HL-60 (cell line): ENCODE results near the gene PSTPIP1.

Source experiments
- DNase-seq, 2 experiments: peaks; one replicate each; pipeline ENCODE4 v3.0.0-alpha.2; 2010 to 2020; ENCODE audit warnings: low read depth in 1 of 2, low spot score in 1 of 2
- H3K27ac ChIP-seq: fragments of 250-450 bp; sonication (Bioruptor Pico); replicated peaks from 2 replicates; pipeline ENCODE4 v1.5.1; 2020; ENCODE audit warnings: mild to moderate bottlenecking, moderate library complexity
- H3K27me3 ChIP-seq: fragments of 250-450 bp; sonication (Bioruptor Pico); 2 replicates; pipeline ENCODE4 v1.5.1; 2021; ENCODE audit warnings: mild to moderate bottlenecking, moderate library complexity; ENCODE audit not compliant: insufficient read depth, poor library complexity, severe bottlenecking
- H3K4me3 ChIP-seq: replicated peaks from 2 replicates; pipeline ENCODE4 v1.5.1; 2011; ENCODE audit warnings: mild to moderate bottlenecking, control low read depth, low read length; ENCODE audit not compliant: insufficient read depth
- GABPA ChIP-seq: IDR thresholded peaks from 2 replicates; pipeline ENCODE4 v1.6.1; 2012; ENCODE audit warnings: low read depth
- POLR2AphosphoS5 ChIP-seq: IDR thresholded peaks from 2 replicates; pipeline ENCODE4 v1.6.1; 2012; ENCODE audit warnings: low read depth
- SPI1 ChIP-seq: IDR thresholded peaks from 2 replicates; pipeline ENCODE4 v1.6.1; 2012; ENCODE audit warnings: low read depth, mild to moderate bottlenecking, borderline replicate concordance
- TF ChIP-seq, protein P1 (sequence below): IDR thresholded peaks from one replicate; pipeline ENCODE4 v1.5.1; 2011; ENCODE audit warnings: low read length, control low read depth, inconsistent platforms; ENCODE audit not compliant: insufficient read depth
- TF ChIP-seq, protein P2 (sequence below): IDR thresholded peaks from 2 replicates; pipeline ENCODE4 v1.6.1; 2012; ENCODE audit warnings: low read depth; ENCODE audit not compliant: insufficient replicate concordance

PSTPIP1 gene

DNA sequence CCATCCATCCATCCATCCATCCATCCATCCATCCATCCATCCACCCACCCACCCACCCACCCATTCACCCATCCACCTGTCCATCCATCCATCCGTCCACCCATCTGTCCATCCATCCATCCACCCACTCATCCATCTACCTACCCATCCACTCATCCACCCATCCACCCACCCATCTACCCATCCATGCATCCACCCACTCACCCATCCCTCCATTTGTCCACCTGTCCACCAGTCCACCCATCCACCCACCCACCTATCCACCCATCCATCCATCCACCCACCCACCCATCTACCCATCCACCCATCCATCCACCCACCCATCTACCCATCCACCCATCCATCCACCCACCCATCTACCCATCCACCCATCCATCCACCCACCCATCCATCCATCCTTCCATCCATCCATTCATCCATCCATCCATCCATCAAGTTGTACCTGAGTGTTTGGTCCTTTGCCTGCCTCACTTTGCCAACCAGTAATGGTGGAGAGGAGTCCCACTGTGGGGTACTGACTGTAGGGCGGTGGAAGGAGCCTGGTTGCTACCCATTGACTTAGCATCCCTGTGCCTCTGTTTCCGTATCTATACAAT is 17.3 kb downstream of the PSTPIP1 start:
- no peak for TF ChIP-seq SPI1
- TF ChIP-seq, protein P1, sequence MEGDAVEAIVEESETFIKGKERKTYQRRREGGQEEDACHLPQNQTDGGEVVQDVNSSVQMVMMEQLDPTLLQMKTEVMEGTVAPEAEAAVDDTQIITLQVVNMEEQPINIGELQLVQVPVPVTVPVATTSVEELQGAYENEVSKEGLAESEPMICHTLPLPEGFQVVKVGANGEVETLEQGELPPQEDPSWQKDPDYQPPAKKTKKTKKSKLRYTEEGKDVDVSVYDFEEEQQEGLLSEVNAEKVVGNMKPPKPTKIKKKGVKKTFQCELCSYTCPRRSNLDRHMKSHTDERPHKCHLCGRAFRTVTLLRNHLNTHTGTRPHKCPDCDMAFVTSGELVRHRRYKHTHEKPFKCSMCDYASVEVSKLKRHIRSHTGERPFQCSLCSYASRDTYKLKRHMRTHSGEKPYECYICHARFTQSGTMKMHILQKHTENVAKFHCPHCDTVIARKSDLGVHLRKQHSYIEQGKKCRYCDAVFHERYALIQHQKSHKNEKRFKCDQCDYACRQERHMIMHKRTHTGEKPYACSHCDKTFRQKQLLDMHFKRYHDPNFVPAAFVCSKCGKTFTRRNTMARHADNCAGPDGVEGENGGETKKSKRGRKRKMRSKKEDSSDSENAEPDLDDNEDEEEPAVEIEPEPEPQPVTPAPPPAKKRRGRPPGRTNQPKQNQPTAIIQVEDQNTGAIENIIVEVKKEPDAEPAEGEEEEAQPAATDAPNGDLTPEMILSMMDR = no peak
- TF ChIP-seq, protein P2, sequence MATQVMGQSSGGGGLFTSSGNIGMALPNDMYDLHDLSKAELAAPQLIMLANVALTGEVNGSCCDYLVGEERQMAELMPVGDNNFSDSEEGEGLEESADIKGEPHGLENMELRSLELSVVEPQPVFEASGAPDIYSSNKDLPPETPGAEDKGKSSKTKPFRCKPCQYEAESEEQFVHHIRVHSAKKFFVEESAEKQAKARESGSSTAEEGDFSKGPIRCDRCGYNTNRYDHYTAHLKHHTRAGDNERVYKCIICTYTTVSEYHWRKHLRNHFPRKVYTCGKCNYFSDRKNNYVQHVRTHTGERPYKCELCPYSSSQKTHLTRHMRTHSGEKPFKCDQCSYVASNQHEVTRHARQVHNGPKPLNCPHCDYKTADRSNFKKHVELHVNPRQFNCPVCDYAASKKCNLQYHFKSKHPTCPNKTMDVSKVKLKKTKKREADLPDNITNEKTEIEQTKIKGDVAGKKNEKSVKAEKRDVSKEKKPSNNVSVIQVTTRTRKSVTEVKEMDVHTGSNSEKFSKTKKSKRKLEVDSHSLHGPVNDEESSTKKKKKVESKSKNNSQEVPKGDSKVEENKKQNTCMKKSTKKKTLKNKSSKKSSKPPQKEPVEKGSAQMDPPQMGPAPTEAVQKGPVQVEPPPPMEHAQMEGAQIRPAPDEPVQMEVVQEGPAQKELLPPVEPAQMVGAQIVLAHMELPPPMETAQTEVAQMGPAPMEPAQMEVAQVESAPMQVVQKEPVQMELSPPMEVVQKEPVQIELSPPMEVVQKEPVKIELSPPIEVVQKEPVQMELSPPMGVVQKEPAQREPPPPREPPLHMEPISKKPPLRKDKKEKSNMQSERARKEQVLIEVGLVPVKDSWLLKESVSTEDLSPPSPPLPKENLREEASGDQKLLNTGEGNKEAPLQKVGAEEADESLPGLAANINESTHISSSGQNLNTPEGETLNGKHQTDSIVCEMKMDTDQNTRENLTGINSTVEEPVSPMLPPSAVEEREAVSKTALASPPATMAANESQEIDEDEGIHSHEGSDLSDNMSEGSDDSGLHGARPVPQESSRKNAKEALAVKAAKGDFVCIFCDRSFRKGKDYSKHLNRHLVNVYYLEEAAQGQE = no peak
- Histone ChIP-seq H3K27me3 (no peaks in the 10 kb centered on the region), H3K4me3 (no peak overlapping the region), H3K27ac (peak overlapping the region; percentile 64; the same call in 1 of the 2 replicates)
- DNase-seq = no peak

DNA sequence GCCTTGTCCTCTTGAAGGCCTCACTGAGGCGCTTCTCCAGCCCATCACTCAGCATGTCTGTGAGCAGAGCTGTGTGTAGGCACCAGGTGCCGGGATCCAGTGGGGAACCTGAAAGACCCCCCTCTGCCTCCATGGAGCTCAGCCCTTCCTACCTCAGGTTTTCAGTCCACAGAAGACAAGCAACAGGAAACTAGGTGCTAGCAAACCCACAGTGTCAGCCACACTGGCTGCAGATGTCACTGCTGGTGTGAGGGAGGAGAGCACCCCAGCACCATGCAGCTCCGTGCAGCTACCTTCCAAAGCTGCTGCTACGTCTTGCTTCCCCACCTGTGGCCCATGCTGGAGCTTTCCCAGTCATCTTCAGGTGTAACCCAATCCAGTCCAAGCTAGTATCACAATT is 17.9 kb downstream of the PSTPIP1 start:
- Histone ChIP-seq H3K27ac (peak overlapping the region; percentile 64; the same call in 1 of the 2 replicates), H3K27me3 (no peaks in the 10 kb centered on the region), H3K4me3 (no peak overlapping the region)
- no peak for DNase-seq
- no peak for TF ChIP-seq GABPA
- no peak for TF ChIP-seq POLR2AphosphoS5
- TF ChIP-seq SPI1 = no peak
- TF ChIP-seq, protein P1 = no peak
- TF ChIP-seq, protein P2 = no peak

DNA sequence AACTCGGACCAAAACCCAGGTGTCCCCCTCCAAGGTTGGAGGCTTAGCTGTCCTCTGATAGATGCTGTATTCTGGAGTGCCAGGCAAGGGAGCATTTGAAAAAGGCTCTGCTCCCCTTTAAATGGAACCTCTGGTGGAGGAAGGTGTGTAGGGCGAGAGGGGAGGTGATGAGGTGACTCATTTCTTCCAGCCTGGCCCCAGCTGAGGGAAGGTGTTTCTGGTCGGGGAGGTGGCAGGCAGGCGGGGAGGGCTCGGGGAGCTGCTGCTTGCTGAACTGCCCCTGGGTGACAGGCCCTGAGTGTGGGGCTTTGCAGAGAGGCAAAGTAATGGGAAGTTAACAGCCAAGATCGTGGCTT is 18.8 kb downstream of the PSTPIP1 start:
- H3K27me3 ChIP-seq = no peaks in the 10 kb centered on the region

More for the DNA sequence above, 18.8 kb downstream of the PSTPIP1 start:
- TF ChIP-seq POLR2AphosphoS5 = no peak
- no peak for TF ChIP-seq SPI1
- TF ChIP-seq, protein P1 = no peak
- no peak for TF ChIP-seq GABPA
- TF ChIP-seq, protein P2 = no peak
- no peak overlapping the region for H3K4me3 ChIP-seq
- peak in 1 of 2 experiments; percentile 75 for DNase-seq
- peak overlapping the region; percentile 64 for H3K27ac ChIP-seq
